Heart left ventricle (tissue), 16 donors: ENCODE data around the gene TMEM259. TPM values are rescaled to one million over a fixed set of nuclear protein-coding genes. Genes with fewer than 3 reads are reported as not detected.

Experiments used
- ATAC-seq, 4 donors: fragments of 200-7000 bp; cut with Tn5 transposase; one replicate each; pipeline ENCODE4 v1.9.1; 2020 to 2022; ENCODE audit warnings: moderate library complexity in 4 of 4, mild to moderate bottlenecking in 3 of 4, moderate number of reproducible peaks in 1 of 4
- DNase-seq, 5 donors: peaks; one replicate each; pipeline ENCODE4 v3.0.0-alpha.2; 2020
- H3K27ac ChIP-seq, 12 donors: fragments of 200-600 bp; sonication (generic) in 4 of 12; one replicate each; pipeline versions ENCODE4 v1.5.0 to v1.8.0; 2016 to 2022; ENCODE audit warnings: mild to moderate bottlenecking in 2 of 12
- H3K27me3 ChIP-seq, 9 donors: fragments of 200-600 bp; sonication (generic) in 2 of 9; one replicate each; pipeline versions ENCODE4 v1.5.1 to v1.8.0; 2016 to 2022; ENCODE audit warnings: mild to moderate bottlenecking in 3 of 9
- H3K36me3 ChIP-seq, 9 donors: fragments of 200-600 bp; sonication (generic) in 2 of 9; one replicate each; pipeline versions ENCODE4 v1.5.0 to v1.8.0; 2018 to 2022; ENCODE audit warnings: mild to moderate bottlenecking in 2 of 9
- H3K4me1 ChIP-seq, 12 donors: fragments of 200-600 bp; sonication (generic) in 4 of 12; one replicate each; pipeline versions ENCODE4 v1.5.0 to v1.8.0; 2016 to 2022; ENCODE audit warnings: mild to moderate bottlenecking in 3 of 12
- H3K4me3 ChIP-seq, 12 donors: fragments of 200-600 bp; sonication (generic) in 4 of 12; one replicate each; pipeline versions ENCODE4 v1.5.0 to v1.8.0; 2017 to 2022; ENCODE audit warnings: mild to moderate bottlenecking in 9 of 12, moderate library complexity in 4 of 12
- H3K9me3 ChIP-seq, 12 donors: fragments of 200-600 bp; sonication (generic) in 4 of 12; one replicate each; pipeline versions ENCODE4 v1.5.0 to v1.8.0; 2016 to 2022; ENCODE audit warnings: mild to moderate bottlenecking in 1 of 12
- CTCF ChIP-seq, 12 donors: fragments of 200-600 bp; sonication (generic) in 4 of 12; IDR thresholded peaks; one replicate each; pipeline versions ENCODE4 v1.5.0 to v1.8.0; 2018 to 2022; ENCODE audit warnings: antibody characterized with exemption in 12 of 12, mild to moderate bottlenecking in 5 of 12
- POLR2A ChIP-seq, 2 donors: fragments of 450-650 bp; IDR thresholded peaks; one replicate each; pipeline ENCODE4 v1.6.1; 2017; ENCODE audit warnings: antibody characterized with exemption in 2 of 2, mild to moderate bottlenecking in 2 of 2, moderate library complexity in 2 of 2
- WGBS, 4 donors: extraction: QIAGEN DNeasy Blood & Tissue Kit in 2 of 4; methylation state at CpG; one replicate each; pipeline versions ENCODE4 v1.1.5 to v1.1.7; 2013 to 2018; 5-methylcytosine and 5-hydroxymethylcytosine counted together
- intact Hi-C, 10 donors: fragments of 100-400 bp; cut with DNase I; formaldehyde crosslinking; loops; one replicate each; pipeline versions ENCODE4 v1.11.1 to v1.14.2; 2022
- polyA plus RNA-seq, 2 donors: library from polyadenylated mRNA; stranded (reverse); fragments of 200-250 nt; gene quantifications; one replicate each; pipeline ENCODE4 v1.2.3, GENCODE V29; 2013
- total RNA-seq, 9 donors: library from RNA; depleted of rRNA in 2 of 9; stranded (reverse); fragments of >200 nt in 2 of 9; fragmentation: NEBNext Ultra II Directional in 3 of 9; extraction: Animal tissue kit (Norgen Biotek cat#: 25700) in 3 of 9; gene quantifications; one replicate each; pipeline versions ENCODE4 v1.1.0 to v1.2.4, GENCODE V29; 2016 to 2023
- donor health status: ischemic (EF 13 %, LVEDD 7.1; RV severe dilation, severe dysfunction).
- donor health status: healthy with polysubstance abuse.
- donor health status: DM: no; HTN: yes; CAD: no.
- donor health status: DM: no; HTN: no; CAD: no.
- donor health status: ischemic (EF 25% LVEDD 6.9; RV normal size, moderate dysfunction).
- donor health status: ischemic (EF 25% LVEDD 5.7; RV mildly dilated, moderate dysfunction).
- donor health status: healthy.
- donor health status: DM: yes; HTN: yes; CAD: no.
- donor health status: ischemic (EF 35%, LVEDD 5.7; RV mildly dilated, moderate dysfunction).
- donor health status: nonischemic (EF 11% LVEDD 7.7; RV severe dilation, severe dysfunction).
- donor health status: DM: yes; HTN: yes; CAD: no.
- donor health status: PGD.
- donor health status: ischemic (EF 29% LVEDD 5.4; RV normal size, mild dysfunction).
- donor health status: nonischemic (EF 23%, LVEDD 6.1; RV moderate dilation, normal function).

The TMEM259 gene
- total and polyA plus RNA-seq, 11 donors = 95.1 to 189 (median 113) TPM

GRCh38 chr19:1006711-1007398 lies 14.1 kb downstream of the TMEM259 start:
- no peak for TF ChIP-seq CTCF (IDR thresholded peaks at IDR 0.05)
- no peak for TF ChIP-seq POLR2A (IDR thresholded peaks at IDR 0.05)
- peaks cover 0 to 39% (median 24%) of the 10 kb centered on the region in 9 donors for H3K36me3 ChIP-seq
- no peak overlapping the region for H3K4me3 ChIP-seq
- WGBS, 4 donors = 77 to 84% (median 83%) methylated on average over 23 to 27 of the region's 27 CpGs
- peak in 1 of 5 donors; percentile 54 for DNase-seq
- H3K9me3 ChIP-seq = no peaks in the 10 kb centered on the region
- ATAC-seq = no peak
- H3K27ac ChIP-seq = no peak overlapping the region
- H3K27me3 ChIP-seq = peaks cover 0 to 17% (median 2%) of the 10 kb centered on the region in 9 donors
- intact Hi-C loops = no loop called here
- peaks cover 0 to 8% (median 0%) of the 10 kb centered on the region in 12 donors for H3K4me1 ChIP-seq

- ATAC-seq (no peak), DNase-seq (peak in 1 of 5 donors; percentile 51)
- no peak overlapping the region for H3K27ac ChIP-seq
- intact Hi-C loops = no loop called here
- H3K4me1 ChIP-seq = peaks cover 0 to 19% (median 4%) of the 10 kb centered on the region in 12 donors
- no peak for TF ChIP-seq CTCF (IDR thresholded peaks at IDR 0.05)
- TF ChIP-seq POLR2A (IDR thresholded peaks at IDR 0.05) = no peak
- peaks cover 0 to 21% (median 6%) of the 10 kb centered on the region in 9 donors for H3K36me3 ChIP-seq
- H3K27me3 ChIP-seq = peaks cover 11 to 32% (median 18%) of the 10 kb centered on the region in 9 donors
- H3K9me3 ChIP-seq = no peaks in the 10 kb centered on the region
- 87 to 90% (median 88%) methylated on average over 68 to 70 of the region's 70 CpGs for WGBS, 4 donors
- no peak overlapping the region for H3K4me3 ChIP-seq
These were observed 15.9 kb downstream of the TMEM259 start for GRCh38 chr19:1004803-1005664.

- 66 to 76% (median 74%) methylated on average over 12 to 32 of the region's 32 CpGs for WGBS, 4 donors
- no peak overlapping the region for H3K4me3 ChIP-seq
- peaks cover 17 to 40% (median 25%) of the 10 kb centered on the region in 9 donors for H3K27me3 ChIP-seq
- TF ChIP-seq POLR2A (IDR thresholded peaks at IDR 0.05) = no peak
- no peak for TF ChIP-seq CTCF (IDR thresholded peaks at IDR 0.05)
- H3K9me3 ChIP-seq = no peaks in the 10 kb centered on the region
- H3K27ac ChIP-seq = no peak overlapping the region
- ATAC-seq (no peak), DNase-seq (no peak)
- H3K4me1 ChIP-seq = peaks cover 0 to 20% (median 5%) of the 10 kb centered on the region in 12 donors
- peaks cover 0 to 14% (median 0%) of the 10 kb centered on the region in 9 donors for H3K36me3 ChIP-seq
- intact Hi-C loops = no loop called here
These were observed 16.6 kb downstream of the TMEM259 start for GRCh38 chr19:1004204-1004802.
